ENCODE data around the gene LIAS. TPM values are rescaled to one million over a fixed set of nuclear protein-coding genes. Genes with fewer than 3 reads are reported as not detected.

LIAS gene
- total and polyA plus RNA-seq, 2 of the 13 experiments (the other 11 are each of a cell fraction or from before 2014, with no cell fraction given): 16.0 to 16.6 TPM

GRCh38 chr4:39458505-39459300 is at the start of gene LIAS, which contains the start of gene RPL9 (continued):
- TF ChIP-seq BCLAF1 (IDR thresholded peaks at IDR 0.05) (no peak), AGO1 (IDR thresholded peaks at IDR 0.05; ENCODE audit: low read depth, low read length, poor library complexity, severe bottlenecking) (no peak), ZNF577 (CRISPR knock-in tag; IDR thresholded peaks at IDR 0.05; ENCODE audit: borderline replicate concordance, low read depth) (0 out of 2 replicates have a peak, but pooled peaks have one; percentile 28), ZNF839 (CRISPR knock-in tag; IDR thresholded peaks at IDR 0.05; ENCODE audit: borderline replicate concordance) (no peak), ZNF143 (CRISPR knock-in tag; IDR thresholded peaks at IDR 0.05) (no peak; the same call in 1 of the 2 replicates), MXI1 (IDR thresholded peaks at IDR 0.05; ENCODE audit: borderline replicate concordance, low read depth, low read length) (peak; percentile 57; the same call in 2 of the 3 replicates), RBAK (CRISPR knock-in tag; IDR thresholded peaks at IDR 0.05) (no peak), ZFX (CRISPR knock-in tag; IDR thresholded peaks at IDR 0.05; ENCODE audit: low read depth) (peak; percentile 98), ZSCAN31 (CRISPR knock-in tag; IDR thresholded peaks at IDR 0.05; ENCODE audit: low read depth) (peak; percentile 93), HMG20A (CRISPR knock-in tag; IDR thresholded peaks at IDR 0.05; ENCODE audit: borderline replicate concordance) (no peak), ZNF598 (CRISPR knock-in tag; IDR thresholded peaks at IDR 0.05; ENCODE audit: borderline replicate concordance) (peak; percentile 87; the same call in 1 of the 2 replicates), ATRX (CRISPR knock-in tag; IDR thresholded peaks at IDR 0.05; ENCODE audit: borderline replicate concordance) (no peak), ZSCAN22 (CRISPR knock-in tag; IDR thresholded peaks at IDR 0.05) (no peak), LCORL (IDR thresholded peaks at IDR 0.05) (no peak), LCORL (CRISPR knock-in tag; IDR thresholded peaks at IDR 0.05) (no peak), ZNF775 (CRISPR knock-in tag; IDR thresholded peaks at IDR 0.05; ENCODE audit: borderline replicate concordance) (0 out of 2 replicates have a peak, but pooled peaks have one; percentile 54), KDM3A (CRISPR knock-in tag; IDR thresholded peaks at IDR 0.05; ENCODE audit: low read depth) (no peak; the same call in 1 of the 2 replicates), ZNF460 (CRISPR knock-in tag; IDR thresholded peaks at IDR 0.05; ENCODE audit: borderline replicate concordance) (no peak), TOPORS (CRISPR knock-in tag; IDR thresholded peaks at IDR 0.05) (peak; percentile 71), RORA (CRISPR knock-in tag; IDR thresholded peaks at IDR 0.05) (no peak), ZNF687 (CRISPR knock-in tag; IDR thresholded peaks at IDR 0.05) (peak; percentile 94), NFYC (CRISPR knock-in tag; IDR thresholded peaks at IDR 0.05) (peak; percentile 97)

All from HepG2 (cell line).